Lung (tissue), 16 donors: Measurements from ENCODE around the gene OCLN. TPM values are rescaled to one million over a fixed set of nuclear protein-coding genes. Genes with fewer than 3 reads are reported as not detected.

Source experiments
- ATAC-seq: fragments of 200-7000 bp; cut with Tn5 transposase; one replicate; pipeline ENCODE4 v1.9.1; 2020; ENCODE audit warnings: moderate number of reproducible peaks; ENCODE audit not compliant: insufficient read depth, low FRiP score
- DNase-seq, 3 donors: peaks; one replicate each; pipeline ENCODE4 v3.0.0-alpha.2; 2013 to 2017
- H3K27ac ChIP-seq, 2 donors: one replicate each; pipeline ENCODE4 v1.5.1; 2013; ENCODE audit warnings: mild to moderate bottlenecking in 2 of 2, moderate library complexity in 2 of 2, control low read depth in 1 of 2, inconsistent platforms in 1 of 2, low read depth in 1 of 2, low read length in 1 of 2
- H3K27me3 ChIP-seq, 3 donors: one replicate each; pipeline ENCODE4 v1.5.1; 2013; ENCODE audit warnings: low read length in 2 of 3; ENCODE audit not compliant: control insufficient read depth in 3 of 3, insufficient read depth in 3 of 3
- H3K36me3 ChIP-seq, 4 donors: one replicate each; pipeline ENCODE4 v1.5.1; 2013; ENCODE audit warnings: low read length in 4 of 4, mild to moderate bottlenecking in 1 of 4, moderate library complexity in 1 of 4; ENCODE audit not compliant: control insufficient read depth in 4 of 4, insufficient read depth in 4 of 4
- H3K4me1 ChIP-seq, 5 donors: one replicate each; pipeline ENCODE4 v1.5.1; 2013; ENCODE audit warnings: low read length in 5 of 5, mild to moderate bottlenecking in 2 of 5, moderate library complexity in 1 of 5; ENCODE audit not compliant: control insufficient read depth in 5 of 5, insufficient read depth in 5 of 5
- H3K4me3 ChIP-seq: one replicate; pipeline ENCODE4 v1.5.1; 2013; ENCODE audit warnings: mild to moderate bottlenecking, control low read depth, moderate library complexity
- H3K9ac ChIP-seq, 2 donors: one replicate each; pipeline ENCODE4 v1.5.1; 2013; ENCODE audit warnings: low read length in 2 of 2, control low read depth in 1 of 2; ENCODE audit not compliant: insufficient read depth in 1 of 2
- H3K9me3 ChIP-seq, 4 donors: one replicate each; pipeline ENCODE4 v1.5.1; 2013; ENCODE audit warnings: low read length in 3 of 4, mild to moderate bottlenecking in 1 of 4, moderate library complexity in 1 of 4; ENCODE audit not compliant: control insufficient read depth in 4 of 4, insufficient read depth in 3 of 4
- CTCF ChIP-seq: IDR thresholded peaks from 2 replicates; pipeline ENCODE4 v1.5.1; 2012; ENCODE audit warnings: mild to moderate bottlenecking; ENCODE audit errors: control extremely low read depth, extremely low read depth
- WGBS, 2 donors: extraction: QIAGEN DNeasy Blood & Tissue Kit; methylation state at CpG; one replicate each; pipeline ENCODE4 v1.1.7; 2013; 5-methylcytosine and 5-hydroxymethylcytosine counted together
- long read RNA-seq, 5 donors: transcript quantifications; one replicate each; lab custom pipeline, GENCODE V29; 2026
- polyA plus RNA-seq, 2 donors: library from polyadenylated mRNA; stranded (reverse); fragments of 200-250 nt; gene quantifications; one replicate each; pipeline ENCODE4 v1.2.1, GENCODE V29; 2013
- total RNA-seq, 2 donors: library from RNA; depleted of rRNA in 1 of 2; stranded (reverse); fragments of >200 nt in 1 of 2; gene quantifications; one replicate each; pipeline ENCODE4 v1.2.1, GENCODE V29; 2014 to 2021
- donor health status: control.
- donor health status: control.
- donor health status: Bipolar disorder and iron deficiency.
- donor health status: healthy.
- donor health status: DM: yes; HTN: yes; CAD: no.

The OCLN gene
- total RNA-seq (100 to 1,000 TPM in 1 of 2 donors, 10 to 100 TPM in 1; 70.3 to 129 TPM), polyA plus RNA-seq (10 to 100 TPM; 19.7 to 23.0 TPM)
- long read RNA-seq, donor 1, full-length matches to known transcripts: 7 of 7 reads
- long read RNA-seq, donor 1, partial matches to known transcripts: 0 of 7 reads
- long read RNA-seq, donor 1, other reads (novel, unspliced or antisense): 0 of 7 reads
- long read RNA-seq, donor 2, full-length matches to known transcripts: 2 of 2 reads
- long read RNA-seq, donor 2, partial matches to known transcripts: 0 of 2 reads
- long read RNA-seq, donor 2, other reads (novel, unspliced or antisense): 0 of 2 reads
- long read RNA-seq, donor 3, transcript OCLN-202 (9 exons, 1,748 nt): major isoform, 6 of 7 reads
- long read RNA-seq, donor 3, partial matches to known transcripts: 0 of 7 reads
- long read RNA-seq, donor 3, other reads (novel, unspliced or antisense): 0 of 7 reads
- long read RNA-seq, donor 4, partial matches to known transcripts: 0 of 1 reads
- long read RNA-seq, donor 4, other reads (novel, unspliced or antisense): 0 of 1 reads
- long read RNA-seq, donor 5, transcript OCLN-202 (9 exons, 1,748 nt): major isoform, 6 of 6 reads
- long read RNA-seq, donor 5, partial matches to known transcripts: 0 of 6 reads
- long read RNA-seq, donor 5, other reads (novel, unspliced or antisense): 0 of 6 reads

GRCh38 chr5:69492391-69492922, at the start of gene OCLN:
Gene OCLN, plus strand, starts transcription at chr5:69492790. Its CDS starts 11,455 bp downstream, at chr5:69504245.
- ATAC-seq: peak; percentile 75
- no peak for TF ChIP-seq CTCF
- Histone ChIP-seq H3K4me1 (peaks cover 0 to 20% (median 2%) of the 10 kb centered on the region in 5 donors), H3K4me3 (peak within 1 kb of the TSS; percentile 81), H3K9ac (peak within 1 kb of the TSS; percentile 58 to 86), H3K27ac (peak within 1 kb of the TSS in 1 of 2 donors; percentile 98), H3K27me3 (peaks cover 0 to 42% (median 39%) of the 10 kb centered on the region in 3 donors), H3K9me3 (no peaks in the 10 kb centered on the region), H3K36me3 (no peaks in the 10 kb centered on the region)
- 0 to 1% methylated on average over 49 to 56 of the region's 56 CpGs for WGBS, 2 donors
- DNase-seq: peak; percentile 70 to 81 (median 80)

- H3K36me3 ChIP-seq: peaks cover 0 to 1% (median 0%) of the 10 kb centered on the region in 4 donors
- ATAC-seq (peak; percentile 38), DNase-seq (peak in 2 of 3 donors; percentile 21 to 39)
- no peak overlapping the region for H3K4me3 ChIP-seq
- H3K4me1 ChIP-seq: peaks cover 0 to 1% (median 0%) of the 10 kb centered on the region in 5 donors
- peak overlapping the region in 1 of 2 donors; percentile 16 for H3K9ac ChIP-seq
- H3K27me3 ChIP-seq: no peaks in the 10 kb centered on the region
- peak overlapping the region in 1 of 2 donors; percentile 68 for H3K27ac ChIP-seq
- 79 to 91% methylated on average over 7 of the region's 7 CpGs for WGBS, 2 donors
- TF ChIP-seq CTCF: no peak
- no peaks in the 10 kb centered on the region for H3K9me3 ChIP-seq
Measured at GRCh38 chr5:69444127-69444754, 48.3 kb upstream of the OCLN start.

- DNase-seq (no peak), ATAC-seq (no peak)
- Histone ChIP-seq H3K4me3 (no peak overlapping the region), H3K4me1 (peaks cover 0 to 2% (median 0%) of the 10 kb centered on the region in 5 donors), H3K36me3 (no peaks in the 10 kb centered on the region), H3K9ac (no peak overlapping the region), H3K27me3 (no peaks in the 10 kb centered on the region), H3K9me3 (no peaks in the 10 kb centered on the region), H3K27ac (no peak overlapping the region)
- TF ChIP-seq CTCF: no peak
- 96 to 98% methylated on average over 8 of the region's 8 CpGs for WGBS, 2 donors
Measured at GRCh38 chr5:69449511-69449910, 43.1 kb upstream of the OCLN start.
